Ramos (cell line): ENCODE results near the gene GNG13.
"Not testable (repeated sequence)": the region's sequence is repeated elsewhere in the genome, so short reads cannot be mapped to it uniquely, and the experiment has no call there.

Experiments used
- in situ Hi-C: fragments of 300-500 bp; cut with MboI; formaldehyde crosslinking; loops from one replicate; pipeline ENCODE4 v1.14.3; 2022; ENCODE audit warnings: low sequenced_read_pairs; ENCODE audit not compliant: unreplicated experiment

GNG13 gene

GRCh38 chr16:832652-833336 is 32.3 kb upstream of the GNG13 start:
- in situ Hi-C loops: no loop called here

GRCh38 chr16:831571-832413 is 31.3 kb upstream of the GNG13 start:
- in situ Hi-C loops: no loop called here

GRCh38 chr16:830871-831570 is 30.5 kb upstream of the GNG13 start:
- in situ Hi-C loops: no loop called here

GRCh38 chr16:830107-830870 is 29.8 kb upstream of the GNG13 start:
- in situ Hi-C loops: no loop called here

- in situ Hi-C loops: no loop called here
Observed at GRCh38 chr16:828891-829290, 28.4 kb upstream of the GNG13 start.

- in situ Hi-C loops: no loop called here
Observed at GRCh38 chr16:827513-827912, 27.0 kb upstream of the GNG13 start.

GRCh38 chr16:825341-826061 is 25.0 kb upstream of the GNG13 start:
- in situ Hi-C loops: no loop called here

GRCh38 chr16:824601-825000 is 24.1 kb upstream of the GNG13 start:
- in situ Hi-C loops: no loop called here

GRCh38 chr16:824194-824593 is 23.7 kb upstream of the GNG13 start:
- in situ Hi-C loops: no loop called here

GRCh38 chr16:822909-823297 is 22.4 kb upstream of the GNG13 start:
- in situ Hi-C loops: no loop called here

- in situ Hi-C loops: no loop called here
Observed at GRCh38 chr16:822174-822908, 21.8 kb upstream of the GNG13 start.

- in situ Hi-C loops: no loop called here
Observed at GRCh38 chr16:821751-822150, 21.2 kb upstream of the GNG13 start.

- in situ Hi-C loops: no loop called here
Observed at GRCh38 chr16:820748-821147, 20.2 kb upstream of the GNG13 start.

- in situ Hi-C loops: not testable (repeated sequence)
Observed at GRCh38 chr16:820044-820408, 19.5 kb upstream of the GNG13 start.

GRCh38 chr16:819336-820043 is 19.0 kb upstream of the GNG13 start:
- in situ Hi-C loops: loop anchor here (10.0 kb wide), 1 partner anchor 245 kb away; no protein-coding TSS in a partner anchor

GRCh38 chr16:818592-818991 is 18.1 kb upstream of the GNG13 start:
- in situ Hi-C loops: loop anchor here (10.0 kb wide), 1 partner anchor 246 kb away; no protein-coding TSS in a partner anchor

- in situ Hi-C loops: loop anchor here (10.0 kb wide), 1 partner anchor 247 kb away; no protein-coding TSS in a partner anchor
Observed at GRCh38 chr16:818132-818531, 17.6 kb upstream of the GNG13 start.
